Measurements from ENCODE around the gene BRD2. TPM values are rescaled to one million over a fixed set of nuclear protein-coding genes. Genes with fewer than 3 reads are reported as not detected.

The BRD2 gene
- total RNA-seq, 4 donors from 2014 or later = 97.5 to 130 (median 119) TPM

- intact Hi-C loops (cut with DNase I; ENCODE audit: low total_unique reads) = loop anchor here (10.0 kb wide), 2 partner anchors 126 to 226 kb away; no protein-coding TSS in a partner anchor
- WGBS, 2 donors = 12 to 28% methylated on average over 6 of the region's 6 CpGs
- H3K4me3 ChIP-seq (ENCODE audit: low read depth, poor library complexity, severe bottlenecking) = no peak overlapping the region
- TF ChIP-seq POLR2A (IDR thresholded peaks at IDR 0.05) (no peak), CTCF (IDR thresholded peaks at IDR 0.05) (no peak)
- peak; percentile 67 to 91 for DNase-seq (ENCODE audit: low spot score in 2 of 2)
Observed at GRCh38 chr6:33018904-33019303, 50.5 kb downstream of the BRD2 start.

- intact Hi-C loops (cut with DNase I; ENCODE audit: low total_unique reads) = loop anchor here (10.0 kb wide), 2 partner anchors 125 to 225 kb away; no protein-coding TSS in a partner anchor
- no peak for DNase-seq (ENCODE audit: low spot score in 2 of 2)
- TF ChIP-seq POLR2A (IDR thresholded peaks at IDR 0.05) (no peak), CTCF (IDR thresholded peaks at IDR 0.05) (no peak)
- H3K4me3 ChIP-seq (ENCODE audit: low read depth, poor library complexity, severe bottlenecking) = no peak overlapping the region
Observed at GRCh38 chr6:33019372-33019771, 51.0 kb downstream of the BRD2 start.

GRCh38 chr6:33021917-33022316 is 53.5 kb downstream of the BRD2 start:
- no peak for TF ChIP-seq POLR2A (IDR thresholded peaks at IDR 0.05)
- no peak for TF ChIP-seq CTCF (IDR thresholded peaks at IDR 0.05)
- intact Hi-C loops (cut with DNase I; ENCODE audit: low total_unique reads) = no loop called here
- no peak overlapping the region for H3K4me3 ChIP-seq (ENCODE audit: low read depth, poor library complexity, severe bottlenecking)
- WGBS, 2 donors = 90 to 91% methylated on average over 11 of the region's 11 CpGs
- no peak for DNase-seq (ENCODE audit: low spot score in 2 of 2)

- TF ChIP-seq POLR2A (IDR thresholded peaks at IDR 0.05) = no peak
- no peak for TF ChIP-seq CTCF (IDR thresholded peaks at IDR 0.05)
- no peak overlapping the region for H3K4me3 ChIP-seq (ENCODE audit: low read depth, poor library complexity, severe bottlenecking)
- intact Hi-C loops (cut with DNase I; ENCODE audit: low total_unique reads) = no loop called here
- DNase-seq (ENCODE audit: low spot score in 2 of 2) = no peak
- 65 to 85% methylated on average over 3 of the region's 3 CpGs for WGBS, 2 donors
Observed at GRCh38 chr6:33023536-33023935, 55.1 kb downstream of the BRD2 start.

- TF ChIP-seq CTCF (IDR thresholded peaks at IDR 0.05) (no peak), POLR2A (IDR thresholded peaks at IDR 0.05) (no peak)
- no peak for DNase-seq (ENCODE audit: low spot score in 2 of 2)
- no peak overlapping the region for H3K4me3 ChIP-seq (ENCODE audit: low read depth, poor library complexity, severe bottlenecking)
- intact Hi-C loops (cut with DNase I; ENCODE audit: low total_unique reads) = no loop called here
Observed at GRCh38 chr6:33024521-33024920, 56.1 kb downstream of the BRD2 start.

GRCh38 chr6:33028220-33028849 is 59.9 kb downstream of the BRD2 start:
- intact Hi-C loops (cut with DNase I; ENCODE audit: low total_unique reads) = no loop called here
- TF ChIP-seq CTCF (IDR thresholded peaks at IDR 0.05) = no peak
- TF ChIP-seq POLR2A (IDR thresholded peaks at IDR 0.05) = no peak
- WGBS, 2 donors = 15 to 19% methylated on average over 1 of the region's 1 CpG
- no peak overlapping the region for H3K4me3 ChIP-seq (ENCODE audit: low read depth, poor library complexity, severe bottlenecking)
- no peak for DNase-seq (ENCODE audit: low spot score in 2 of 2)
